Neural cell (in vitro differentiated cells): ENCODE data around the gene ST3GAL4. TPM values are rescaled to one million over a fixed set of nuclear protein-coding genes. Genes with fewer than 3 reads are reported as not detected.

Source experiments
- H2AFZ ChIP-seq: fragments of 200-600, 300-800 bp; sonication (generic), shearing (Covaris generic); 2 replicates; pipeline ENCODE4 v1.6.0; 2014; ENCODE audit warnings: low read depth, mild to moderate bottlenecking, antibody characterized with exemption, low read length, moderate library complexity
- H3F3A ChIP-seq: fragments of 200-600 bp; shearing (Covaris generic); 2 replicates; pipeline ENCODE4 v1.6.1; 2016; ENCODE audit warnings: mild to moderate bottlenecking, moderate library complexity, mixed read lengths, antibody characterized with exemption, low read length; ENCODE audit not compliant: insufficient read depth, poor library complexity, severe bottlenecking
- H3K27ac ChIP-seq: fragments of 200-600, 300-800 bp; sonication (generic), shearing (Covaris generic); 2 replicates; pipeline ENCODE4 v1.5.1; 2014; ENCODE audit warnings: mild to moderate bottlenecking, low read length, moderate library complexity
- H3K27me3 ChIP-seq: fragments of 300-800, 200-600 bp; sonication (generic), shearing (Covaris generic); 2 replicates; pipeline ENCODE4 v1.6.0; 2014; ENCODE audit warnings: mild to moderate bottlenecking, low read depth, low read length, moderate library complexity; ENCODE audit not compliant: insufficient read depth
- H3K36me3 ChIP-seq: fragments of 300-800, 200-600 bp; sonication (generic), shearing (Covaris generic); 2 replicates; pipeline ENCODE4 v1.5.1; 2014; ENCODE audit warnings: mild to moderate bottlenecking, antibody characterized with exemption, low read length, moderate library complexity; ENCODE audit not compliant: insufficient read depth
- H3K4me2 ChIP-seq: fragments of 300-800, 200-600 bp; sonication (generic), shearing (Covaris generic); 2 replicates; pipeline ENCODE4 v1.6.0; 2014; ENCODE audit warnings: mild to moderate bottlenecking, low read length
- H3K4me3 ChIP-seq: fragments of 300-800, 200-600 bp; sonication (generic), shearing (Covaris generic); 2 replicates; pipeline ENCODE4 v1.5.1; 2014; ENCODE audit warnings: mild to moderate bottlenecking, low read length, moderate library complexity
- H3K79me2 ChIP-seq: fragments of 200-600 bp; shearing (Covaris generic); replicated peaks from 2 replicates; pipeline ENCODE4 v1.6.0; 2014; ENCODE audit warnings: mild to moderate bottlenecking, low read length, moderate library complexity; ENCODE audit not compliant: insufficient read depth
- H3K9ac ChIP-seq: fragments of 300-800, 200-600 bp; sonication (generic), shearing (Covaris generic); 2 replicates; pipeline ENCODE4 v1.6.1; 2016; ENCODE audit warnings: mild to moderate bottlenecking, low read length, mixed read lengths
- H3K9me2 ChIP-seq: fragments of 200-600 bp; shearing (Covaris generic); 2 replicates; pipeline ENCODE4 v1.6.1; 2016; ENCODE audit warnings: mild to moderate bottlenecking, low read length, mixed read lengths; ENCODE audit not compliant: insufficient read depth
- H3K9me3 ChIP-seq: fragments of 200-600, 300-800 bp; sonication (generic), shearing (Covaris generic); 2 replicates; pipeline ENCODE4 v1.6.1; 2016; ENCODE audit warnings: mild to moderate bottlenecking, mixed run types, low read length, moderate library complexity, mixed read lengths
- H4K20me1 ChIP-seq: fragments of 200-600 bp; shearing (Covaris generic); 2 replicates; pipeline ENCODE4 v1.6.1; 2016; ENCODE audit warnings: mild to moderate bottlenecking, mixed run types; ENCODE audit not compliant: insufficient read depth
- CTCF ChIP-seq: fragments of 450-650 bp; IDR thresholded peaks from 2 replicates; pipeline ENCODE4 v1.5.1; 2014; ENCODE audit warnings: antibody characterized with exemption, mild to moderate bottlenecking, moderate library complexity; ENCODE audit not compliant: poor library complexity, severe bottlenecking
- EP300 ChIP-seq: fragments of 450-650 bp; conservative IDR thresholded peaks from 2 replicates; pipeline ENCODE4 v1.6.1; 2014; ENCODE audit warnings: antibody characterized with exemption, mild to moderate bottlenecking, moderate library complexity; ENCODE audit not compliant: poor library complexity, severe bottlenecking
- EZH2 ChIP-seq: fragments of 200-600, 300-800 bp; shearing (Covaris generic), sonication (generic); IDR thresholded peaks from 2 replicates; pipeline ENCODE4 v1.6.1; 2014; ENCODE audit warnings: antibody characterized with exemption, low read length, borderline replicate concordance, mild to moderate bottlenecking; ENCODE audit not compliant: insufficient read depth, poor library complexity, severe bottlenecking
- MXI1 ChIP-seq: fragments of 450-650 bp; conservative IDR thresholded peaks from 2 replicates; pipeline ENCODE4 v1.6.1; 2014; ENCODE audit warnings: antibody characterized with exemption, mild to moderate bottlenecking; ENCODE audit not compliant: poor library complexity, severe bottlenecking
- POLR2AphosphoS5 ChIP-seq: IDR thresholded peaks from 2 replicates; pipeline ENCODE4 v1.6.1; 2012
- RAD21 ChIP-seq: fragments of 450-650 bp; conservative IDR thresholded peaks from 2 replicates; pipeline ENCODE4 v1.6.1; 2014; ENCODE audit warnings: antibody characterized with exemption, mild to moderate bottlenecking, moderate library complexity
- REST ChIP-seq: IDR thresholded peaks from 2 replicates; pipeline ENCODE4 v1.6.1; 2012; ENCODE audit warnings: borderline replicate concordance
- SMC3 ChIP-seq: fragments of 450-650 bp; conservative IDR thresholded peaks from 2 replicates; pipeline ENCODE4 v1.6.1; 2014; ENCODE audit warnings: antibody characterized with exemption, mild to moderate bottlenecking, moderate library complexity; ENCODE audit not compliant: poor library complexity
- TAF1 ChIP-seq: IDR thresholded peaks from 2 replicates; pipeline ENCODE4 v1.6.1; 2012; ENCODE audit warnings: low read depth
- polyA plus RNA-seq: library from polyadenylated mRNA; depleted of rRNA; stranded (reverse); fragments of >200 nt; gene quantifications from 2 replicates; pipeline ENCODE4 v1.2.3, GENCODE V29; 2014

Gene ST3GAL4
- polyA plus RNA-seq, 1 donor from 2014 or later, result 46.1 TPM

GRCh38 chr11:126337474-126338241 is 17.8 kb upstream of the ST3GAL4 start:
- no peak overlapping the region for H3K9ac ChIP-seq
- no peak overlapping the region for H2AFZ ChIP-seq
- no peak overlapping the region for H3K27ac ChIP-seq
- no peaks in the 10 kb centered on the region for H4K20me1 ChIP-seq
- H3K4me3 ChIP-seq, result no peak overlapping the region
- no peaks in the 10 kb centered on the region for H3K36me3 ChIP-seq
- no peaks in the 10 kb centered on the region for H3K79me2 ChIP-seq
- H3K9me2 ChIP-seq, result no peaks in the 10 kb centered on the region
- no peaks in the 10 kb centered on the region for H3K9me3 ChIP-seq
- H3K4me2 ChIP-seq, result no peak overlapping the region
- no peak for TF ChIP-seq EP300
- no peak for TF ChIP-seq RAD21
- TF ChIP-seq EZH2, result no peak
- TF ChIP-seq REST, result no peak
- no peak for TF ChIP-seq MXI1
- TF ChIP-seq TAF1, result no peak
- TF ChIP-seq POLR2AphosphoS5, result no peak
- no peak for TF ChIP-seq SMC3
- no peak for TF ChIP-seq CTCF
- H3F3A ChIP-seq, result no peaks in the 10 kb centered on the region
- H3K27me3 ChIP-seq, result no peaks in the 10 kb centered on the region

GRCh38 chr11:126338346-126339055 is 17.0 kb upstream of the ST3GAL4 start:
- H4K20me1 ChIP-seq, result no peaks in the 10 kb centered on the region
- no peaks in the 10 kb centered on the region for H3F3A ChIP-seq
- no peaks in the 10 kb centered on the region for H3K9me2 ChIP-seq
- H3K79me2 ChIP-seq, result no peaks in the 10 kb centered on the region
- TF ChIP-seq EZH2, result no peak
- no peak for TF ChIP-seq RAD21
- TF ChIP-seq MXI1, result no peak
- no peak for TF ChIP-seq CTCF
- TF ChIP-seq EP300, result no peak
- TF ChIP-seq TAF1, result no peak
- no peak for TF ChIP-seq SMC3
- TF ChIP-seq REST, result no peak
- no peak for TF ChIP-seq POLR2AphosphoS5
- no peaks in the 10 kb centered on the region for H3K9me3 ChIP-seq
- H3K36me3 ChIP-seq, result no peaks in the 10 kb centered on the region
- no peaks in the 10 kb centered on the region for H3K27me3 ChIP-seq
- H3K4me2 ChIP-seq, result no peak overlapping the region
- H3K9ac ChIP-seq, result no peak overlapping the region
- H3K27ac ChIP-seq, result no peak overlapping the region
- no peak overlapping the region for H3K4me3 ChIP-seq
- H2AFZ ChIP-seq, result no peak overlapping the region
